Keratinocyte (primary cell): Measurements from ENCODE around the gene PPFIA1.

Source experiments
- CTCF ChIP-seq, 3 experiments: IDR thresholded peaks in 1 of 3; conservative IDR thresholded peaks in 1 of 3; optimal IDR thresholded peaks in 1 of 3; 2 replicates in 2 of 3; 3 replicates in 1 of 3; pipeline versions ENCODE3 to v1.5.1; 2011; ENCODE audit warnings: low read length in 3 of 3, mild to moderate bottlenecking in 3 of 3, moderate library complexity in 2 of 3, control low read depth in 1 of 3, inconsistent platforms in 1 of 3; ENCODE audit not compliant: insufficient read depth in 2 of 3; ENCODE audit errors: extremely low read depth in 1 of 3
- EZH2 ChIP-seq: IDR thresholded peaks from one replicate; pipeline ENCODE4 v1.6.1; 2012; ENCODE audit warnings: inconsistent platforms, mild to moderate bottlenecking, low read length, moderate library complexity

DNA sequence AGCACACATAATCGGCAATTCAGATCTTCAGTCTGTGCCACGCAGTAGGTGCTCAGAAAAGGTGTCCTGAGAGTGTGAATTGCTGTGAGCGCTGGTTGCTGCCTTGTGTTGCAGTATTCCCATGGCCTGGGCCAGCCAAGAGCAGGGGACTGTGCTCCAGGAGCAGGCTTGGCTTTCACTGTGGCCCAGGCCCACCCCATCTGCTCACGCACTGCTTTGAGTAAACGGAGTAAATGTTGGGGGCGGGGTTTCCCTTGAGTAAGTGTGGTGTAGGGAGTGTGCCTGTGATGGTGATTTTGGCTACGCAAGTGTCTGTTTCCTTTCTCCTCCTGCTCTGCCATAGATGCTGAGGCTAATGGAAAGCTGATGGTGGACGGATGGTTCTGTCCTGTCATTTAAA is 130.2 kb downstream of the PPFIA1 start:
- no peak for TF ChIP-seq CTCF (optimal IDR thresholded peaks at IDR 0.05 in 1 of 3, IDR thresholded peaks at IDR 0.05 in 1 of 3, conservative IDR thresholded peaks at IDR 0.05 in 1 of 3; ENCODE audit: extremely low read depth in 1 of 3, insufficient read depth in 2 of 3, low read length in 3 of 3)
- no peak for TF ChIP-seq EZH2
